ENCODE results near the gene ZGLP1. TPM values are rescaled to one million over a fixed set of nuclear protein-coding genes. Genes with fewer than 3 reads are reported as not detected.

ZGLP1 gene
- total and polyA plus RNA-seq, 5 experiments from 2014 or later, result 0.27 to 12.2 (median 10.0) TPM; not detected in 2

- DNase-seq, result peak in 6 of 10 donors; percentile 18 to 56 (median 37)
These were observed 18.6 kb downstream of the ZGLP1 start for GRCh38 chr19:10290876-10291553.

GRCh38 chr19:10290357-10290875, 19.2 kb downstream of the ZGLP1 start:
- Mint-ChIP-seq H3K27me3 (peaks cover 15 to 74% (median 39%) of the 10 kb centered on the region in 5 donors), H3K4me3 (peak overlapping the region; percentile 71 to 94 (median 84)), H3K4me1 (peaks cover 33 to 82% (median 69%) of the 10 kb centered on the region in 4 donors), H3K36me3 (peaks cover 0 to 8% (median 3%) of the 10 kb centered on the region in 3 donors), H3K9me3 (peaks cover 0 to 2% (median 0%) of the 10 kb centered on the region in 9 donors), H3K27ac (peak overlapping the region in 4 of 10 donors; percentile 25 to 50 (median 39))
- POLR2A ChIA-PET, result interaction anchor here (1.8 to 2.5 kb wide), 2 partner anchors 10 to 20 kb away, joined by 4 to 13 read pairs; partner anchors contain the start of gene ICAM1
- ATAC-seq (no peak), DNase-seq (peak in 1 of 10 donors; percentile 21)

More at GRCh38 chr19:10290876-10291553, 18.6 kb downstream of the ZGLP1 start:
- peaks cover 36 to 82% (median 75%) of the 10 kb centered on the region in 4 donors for H3K4me1 Mint-ChIP-seq
- H3K4me3 Mint-ChIP-seq, result peak overlapping the region; percentile 71 to 94 (median 84)
- H3K9me3 Mint-ChIP-seq, result peaks cover 0 to 2% (median 0%) of the 10 kb centered on the region in 9 donors
- H3K27me3 Mint-ChIP-seq, result peaks cover 18 to 79% (median 42%) of the 10 kb centered on the region in 5 donors
- H3K36me3 Mint-ChIP-seq, result peaks cover 0 to 4% (median 0%) of the 10 kb centered on the region in 3 donors
- peak; percentile 12 to 24 for ATAC-seq
- H3K27ac Mint-ChIP-seq, result peak overlapping the region in 4 of 10 donors; percentile 25 to 71 (median 50)
- POLR2A ChIA-PET, result interaction anchor here (0.7 to 2.5 kb wide), 5 partner anchors 21 to 90 kb away, joined by 3 to 13 read pairs (median 4); partner anchors contain the start of genes ICAM1, MRPL4, RAVER1 and TYK2

GRCh38 chr19:10289836-10290356, 19.7 kb downstream of the ZGLP1 start, which contains the start of gene ICAM5:
Gene ICAM5 (plus strand): TSS chr19:10289952. CDS start chr19:10290044, 92 bp downstream.
- H3K4me3 Mint-ChIP-seq, result peak within 1 kb of the TSS; percentile 71 to 94 (median 84)

GRCh38 chr19:10289167-10289835, 20.3 kb downstream of the ZGLP1 start:
- ATAC-seq (peak; percentile 63 to 76), DNase-seq (peak; percentile 39 to 76 (median 61))
- Mint-ChIP-seq H3K4me3 (peak overlapping the region; percentile 71 to 94 (median 84)), H3K27me3 (peaks cover 15 to 63% (median 36%) of the 10 kb centered on the region in 5 donors), H3K36me3 (peaks cover 5 to 17% (median 9%) of the 10 kb centered on the region in 3 donors), H3K4me1 (peaks cover 35 to 78% (median 64%) of the 10 kb centered on the region in 4 donors), H3K27ac (peak overlapping the region in 6 of 10 donors; percentile 19 to 76 (median 42)), H3K9me3 (peaks cover 0 to 2% (median 0%) of the 10 kb centered on the region in 9 donors)
- POLR2A ChIA-PET, result interaction anchor here (0.6 to 1.8 kb wide), 8 partner anchors 9 to 99 kb away, joined by 3 to 9 read pairs (median 4); partner anchors contain the start of genes ICAM1, RAVER1 and TYK2

More at GRCh38 chr19:10289836-10290356, 19.7 kb downstream of the ZGLP1 start, which contains the start of gene ICAM5:
- DNase-seq, result peak in 1 of 10 donors; percentile 29
- H3K9me3 Mint-ChIP-seq, result peaks cover 0 to 2% (median 0%) of the 10 kb centered on the region in 9 donors
- ATAC-seq, result peak; percentile 15 to 31
- peaks cover 15 to 69% (median 36%) of the 10 kb centered on the region in 5 donors for H3K27me3 Mint-ChIP-seq
- peak within 1 kb of the TSS in 7 of 10 donors; percentile 19 to 76 (median 44) for H3K27ac Mint-ChIP-seq
- H3K36me3 Mint-ChIP-seq, result peaks cover 3 to 13% (median 8%) of the 10 kb centered on the region in 3 donors
- H3K4me1 Mint-ChIP-seq, result peaks cover 35 to 84% (median 67%) of the 10 kb centered on the region in 4 donors
- POLR2A ChIA-PET, result interaction anchor here (0.6 to 2.5 kb wide), 7 partner anchors 10 to 98 kb away, joined by 3 to 13 read pairs (median 4); partner anchors contain the start of gene ICAM1

- H3K27me3 Mint-ChIP-seq, result peaks cover 15 to 57% (median 36%) of the 10 kb centered on the region in 5 donors
- H3K4me3 Mint-ChIP-seq, result peak overlapping the region; percentile 71 to 94 (median 84)
- DNase-seq, result peak in 1 of 10 donors; percentile 18
- H3K27ac Mint-ChIP-seq, result peak overlapping the region in 7 of 10 donors; percentile 19 to 76 (median 44)
- peaks cover 9 to 22% (median 10%) of the 10 kb centered on the region in 3 donors for H3K36me3 Mint-ChIP-seq
- H3K9me3 Mint-ChIP-seq, result peaks cover 0 to 2% (median 0%) of the 10 kb centered on the region in 9 donors
- POLR2A ChIA-PET, result interaction anchor here (0.9 to 1.8 kb wide), 7 partner anchors 8 to 99 kb away, joined by 3 to 9 read pairs (median 4); partner anchors contain the start of genes ICAM1, RAVER1 and TYK2
- peaks cover 35 to 78% (median 63%) of the 10 kb centered on the region in 4 donors for H3K4me1 Mint-ChIP-seq
- no peak for ATAC-seq
These were observed 20.9 kb downstream of the ZGLP1 start for GRCh38 chr19:10288662-10289166.

- H3K9me3 Mint-ChIP-seq, result no peaks in the 10 kb centered on the region
- ATAC-seq (no peak), DNase-seq (no peak)
- H3K4me3 Mint-ChIP-seq, result peak within 1 kb of the TSS; percentile 42 to 91 (median 78)
- peak within 1 kb of the TSS in 2 of 10 donors; percentile 12 to 23 for H3K27ac Mint-ChIP-seq
- peaks cover 9 to 26% (median 10%) of the 10 kb centered on the region in 3 donors for H3K36me3 Mint-ChIP-seq
- peaks cover 27 to 64% (median 50%) of the 10 kb centered on the region in 4 donors for H3K4me1 Mint-ChIP-seq
- H3K27me3 Mint-ChIP-seq, result peaks cover 8 to 41% (median 23%) of the 10 kb centered on the region in 5 donors
- POLR2A ChIA-PET, result interaction anchor here (0.5 to 1.6 kb wide), 3 partner anchors 16 to 345 kb away, joined by 3 to 5 read pairs (median 3); partner anchors contain the start of genes ICAM1 and TYK2
These were observed 22.5 kb downstream of the ZGLP1 start, which contains the start of gene ICAM4 for GRCh38 chr19:10286803-10287737. Gene ICAM4 (plus strand): TSS chr19:10286955. CDS start chr19:10287013, 58 bp downstream.

GRCh38 chr19:10285393-10285792, 24.2 kb downstream of the ZGLP1 start:
- Mint-ChIP-seq H3K27ac (peak overlapping the region in 1 of 10 donors; percentile 26), H3K9me3 (no peaks in the 10 kb centered on the region), H3K4me1 (peaks cover 18 to 50% (median 34%) of the 10 kb centered on the region in 4 donors), H3K27me3 (peaks cover 2 to 25% (median 14%) of the 10 kb centered on the region in 5 donors), H3K36me3 (peaks cover 9 to 33% (median 10%) of the 10 kb centered on the region in 3 donors), H3K4me3 (no peak overlapping the region)
- ATAC-seq (no peak), DNase-seq (no peak)
- POLR2A ChIA-PET, result interaction anchor here (0.6 to 1.6 kb wide), 3 partner anchors 15 to 702 kb away, joined by 3 to 5 read pairs (median 4); partner anchors contain the start of genes ICAM1 and TYK2

- Mint-ChIP-seq H3K36me3 (peaks cover 9 to 34% (median 10%) of the 10 kb centered on the region in 3 donors), H3K9me3 (no peaks in the 10 kb centered on the region), H3K27ac (no peak overlapping the region), H3K4me3 (no peak overlapping the region), H3K4me1 (peaks cover 17 to 49% (median 32%) of the 10 kb centered on the region in 4 donors), H3K27me3 (peaks cover 2 to 21% (median 10%) of the 10 kb centered on the region in 5 donors)
- no peak for DNase-seq
- no peak for ATAC-seq
- POLR2A ChIA-PET, result no interaction called here
These were observed 24.7 kb downstream of the ZGLP1 start for GRCh38 chr19:10284960-10285278.

- POLR2A ChIA-PET, result no interaction called here
- Mint-ChIP-seq H3K9me3 (no peaks in the 10 kb centered on the region), H3K4me1 (peaks cover 20 to 52% (median 35%) of the 10 kb centered on the region in 4 donors), H3K36me3 (peaks cover 9 to 38% (median 10%) of the 10 kb centered on the region in 3 donors), H3K27ac (no peak overlapping the region), H3K27me3 (peaks cover 2 to 19% (median 10%) of the 10 kb centered on the region in 5 donors), H3K4me3 (no peak overlapping the region)
- DNase-seq (no peak), ATAC-seq (no peak)
These were observed 25.3 kb downstream of the ZGLP1 start for GRCh38 chr19:10284065-10284959.
